ENCODE results near the gene SOCS1. TPM values are rescaled to one million over a fixed set of nuclear protein-coding genes. Genes with fewer than 3 reads are reported as not detected.

SOCS1 gene
- total and polyA plus RNA-seq, 12 donors, result 0.53 to 11.9 (median 5.1) TPM

Small RNAs within 50 kb of the gene (small RNA-seq; reads per million reads assigned to genes)
- gene RF00554, result 0 reads per million in 2 donors

Other genes starting within 250 kb of the SOCS1 start
- not detected for gene TNP2, start 13.1 kb upstream of the SOCS1 start, total RNA-seq
- not detected for gene TNP2, start 13.1 kb upstream of the SOCS1 start, polyA plus RNA-seq
- gene PRM3, start 17.4 kb upstream of the SOCS1 start, total RNA-seq, result not detected
- gene PRM3, start 17.4 kb upstream of the SOCS1 start, polyA plus RNA-seq, result not detected
- gene PRM2, start 20.3 kb upstream of the SOCS1 start, total RNA-seq, result not detected
- not detected for gene PRM2, start 20.3 kb upstream of the SOCS1 start, polyA plus RNA-seq
- gene PRM1, start 25.1 kb upstream of the SOCS1 start, total RNA-seq, result not detected
- gene PRM1, start 25.1 kb upstream of the SOCS1 start, polyA plus RNA-seq, result not detected
- 10 to 100 TPM in 1 of 9 donors, 1 to 10 TPM in 4, under 1 TPM in 2, not detected in 2; 0.70 to 21.1 (median 1.5) TPM for gene RMI2, start 89.3 kb upstream of the SOCS1 start, total RNA-seq
- 1 to 10 TPM in 2 of 3 donors, under 1 TPM in 1; 0.56 to 1.3 (median 1.0) TPM for gene RMI2, start 89.3 kb upstream of the SOCS1 start, polyA plus RNA-seq

Measured in adrenal gland (tissue), 12 donors.